HS-5 (cell line): ENCODE results near the gene PER1.
"Not testable (repeated sequence)": the region's sequence is repeated elsewhere in the genome, so short reads cannot be mapped to it uniquely, and the experiment has no call there.

Experiments
- DNase-seq: peaks from one replicate; pipeline ENCODE4 v3.0.0-alpha.2; 2012; ENCODE audit warnings: low read depth

PER1 gene

GRCh38 chr17:8152112-8152775 is at the start of gene PER1:
Gene PER1, minus strand, starts transcription at chr17:8152404. Its CDS starts 1,698 bp downstream, at chr17:8150706.
- no peak for DNase-seq

- peak; percentile 56 for DNase-seq
Measured at GRCh38 chr17:8192070-8192815, 40.0 kb upstream of the PER1 start.

GRCh38 chr17:8190506-8190905 is 38.3 kb upstream of the PER1 start:
- DNase-seq = no peak

- DNase-seq = peak; percentile 93
Measured at GRCh38 chr17:8189711-8190477, 37.7 kb upstream of the PER1 start, which contains the start of gene BORCS6. Gene BORCS6, minus strand, starts transcription at chr17:8190180. Its CDS starts 40 bp downstream, at chr17:8190140.

GRCh38 chr17:8189041-8189710 is 37.0 kb upstream of the PER1 start:
- no peak for DNase-seq

GRCh38 chr17:8188263-8188839 is 36.1 kb upstream of the PER1 start:
- no peak for DNase-seq

- peak; percentile 99 for DNase-seq
Measured at GRCh38 chr17:8187517-8188262, 35.5 kb upstream of the PER1 start.

- peak; percentile 97 for DNase-seq
Measured at GRCh38 chr17:8186787-8187516, 34.7 kb upstream of the PER1 start.

- DNase-seq = no peak
Measured at GRCh38 chr17:8186446-8186786, 34.2 kb upstream of the PER1 start.

- no peak for DNase-seq
Measured at GRCh38 chr17:8185582-8186445, 33.6 kb upstream of the PER1 start.

- DNase-seq = no peak
Measured at GRCh38 chr17:8176998-8177731, 25.0 kb upstream of the PER1 start.

GRCh38 chr17:8176197-8176940 is 24.2 kb upstream of the PER1 start, which contains the start of gene TMEM107:
Gene TMEM107, minus strand, starts transcription at chr17:8176380. Its CDS starts 94 bp downstream, at chr17:8176286.
- no peak for DNase-seq

GRCh38 chr17:8175795-8176196 is 23.6 kb upstream of the PER1 start:
- DNase-seq = no peak

GRCh38 chr17:8173871-8174322 is 21.7 kb upstream of the PER1 start:
- DNase-seq = no peak

- peak; percentile 97 for DNase-seq
Measured at GRCh38 chr17:8173056-8173870, 21.1 kb upstream of the PER1 start.

GRCh38 chr17:8170186-8170585 is 18.0 kb upstream of the PER1 start:
- DNase-seq = not testable (repeated sequence)

GRCh38 chr17:8167526-8167925 is 15.3 kb upstream of the PER1 start:
- no peak for DNase-seq
